ENCODE measurements around the gene SIK2.

Gene SIK2

GRCh38 chr11:111565114-111565720 is 37.0 kb upstream of the SIK2 start:
- TF ChIP-seq CEBPB (IDR thresholded peaks at IDR 0.05) (0 out of 2 replicates have a peak, but pooled peaks have one; percentile 15), EP300 (IDR thresholded peaks at IDR 0.05; ENCODE audit: borderline replicate concordance) (no peak), YY1 (IDR thresholded peaks at IDR 0.05; ENCODE audit: low read depth) (no peak), FOXM1 (IDR thresholded peaks at IDR 0.05; ENCODE audit: borderline replicate concordance, low read depth) (no peak), RAD21 (IDR thresholded peaks at IDR 0.05; ENCODE audit: low read depth) (peak; percentile 82), REST (IDR thresholded peaks at IDR 0.05; ENCODE audit: low read depth) (no peak), ZBTB7A (IDR thresholded peaks at IDR 0.05; ENCODE audit: low read depth) (no peak)

GRCh38 chr11:111566324-111566723 is 35.9 kb upstream of the SIK2 start:
- no peak for TF ChIP-seq CREB1 (IDR thresholded peaks at IDR 0.05; ENCODE audit: low read depth)
- TF ChIP-seq EP300 (IDR thresholded peaks at IDR 0.05; ENCODE audit: borderline replicate concordance): no peak
- TF ChIP-seq TCF12 (IDR thresholded peaks at IDR 0.05; ENCODE audit: low read depth): no peak
- no peak for TF ChIP-seq REST (IDR thresholded peaks at IDR 0.05; ENCODE audit: low read depth)
- TF ChIP-seq YY1 (IDR thresholded peaks at IDR 0.05; ENCODE audit: low read depth): no peak
- no peak for TF ChIP-seq RAD21 (IDR thresholded peaks at IDR 0.05; ENCODE audit: low read depth)
- no peak for TF ChIP-seq TEAD4 (IDR thresholded peaks at IDR 0.05)
- TF ChIP-seq ZBTB7A (IDR thresholded peaks at IDR 0.05; ENCODE audit: low read depth): no peak
- no peak for TF ChIP-seq EGR1 (IDR thresholded peaks at IDR 0.05)
- TF ChIP-seq MAX (IDR thresholded peaks at IDR 0.05): no peak
- no peak for TF ChIP-seq NFIC (IDR thresholded peaks at IDR 0.05)
- TF ChIP-seq CEBPB (IDR thresholded peaks at IDR 0.05): no peak
- TF ChIP-seq TAF1 (IDR thresholded peaks at IDR 0.05; ENCODE audit: low read depth): no peak

- TF ChIP-seq MAX (IDR thresholded peaks at IDR 0.05): no peak
- TF ChIP-seq EP300 (IDR thresholded peaks at IDR 0.05; ENCODE audit: borderline replicate concordance): no peak
- no peak for TF ChIP-seq CEBPB (IDR thresholded peaks at IDR 0.05)
- TF ChIP-seq FOXM1 (IDR thresholded peaks at IDR 0.05; ENCODE audit: borderline replicate concordance, low read depth): no peak
Measured at GRCh38 chr11:111569476-111569875, 32.8 kb upstream of the SIK2 start.

- TF ChIP-seq USF1 (IDR thresholded peaks at IDR 0.05) (no peak), TEAD4 (IDR thresholded peaks at IDR 0.05) (no peak), EP300 (IDR thresholded peaks at IDR 0.05; ENCODE audit: borderline replicate concordance) (no peak), EGR1 (IDR thresholded peaks at IDR 0.05) (no peak), YY1 (IDR thresholded peaks at IDR 0.05; ENCODE audit: low read depth) (no peak), CREB1 (IDR thresholded peaks at IDR 0.05; ENCODE audit: low read depth) (no peak), REST (IDR thresholded peaks at IDR 0.05; ENCODE audit: low read depth) (no peak), ZBTB7A (IDR thresholded peaks at IDR 0.05; ENCODE audit: low read depth) (no peak), TCF12 (IDR thresholded peaks at IDR 0.05; ENCODE audit: low read depth) (no peak), TAF1 (IDR thresholded peaks at IDR 0.05; ENCODE audit: low read depth) (no peak), CEBPB (IDR thresholded peaks at IDR 0.05) (no peak), NFIC (IDR thresholded peaks at IDR 0.05) (no peak), MAX (IDR thresholded peaks at IDR 0.05) (no peak), RAD21 (IDR thresholded peaks at IDR 0.05; ENCODE audit: low read depth) (no peak), FOXM1 (IDR thresholded peaks at IDR 0.05; ENCODE audit: borderline replicate concordance, low read depth) (no peak)
Measured at GRCh38 chr11:111570796-111571195, 31.5 kb upstream of the SIK2 start.

Data from Ishikawa (cell line).